Adrenal gland (tissue), 12 donors: ENCODE measurements around the gene SNRNP70. TPM values are rescaled to one million over a fixed set of nuclear protein-coding genes. Genes with fewer than 3 reads are reported as not detected.
"Not testable (repeated sequence)": the region's sequence is repeated elsewhere in the genome, so short reads cannot be mapped to it uniquely, and the experiment has no call there.

Experiments used
- DNase-seq, 7 donors: peaks; one replicate each; pipeline ENCODE4 v3.0.0-alpha.2; 2019 to 2020
- H3K27ac ChIP-seq, 5 donors: fragments of 200-600 bp; sonication (generic) in 4 of 5; 1 replicate in 3 of 5; 2 replicates in 2 of 5; pipeline versions ENCODE4 v1.5.1 to v1.8.0; 2016 to 2020; ENCODE audit warnings: mild to moderate bottlenecking in 1 of 5
- H3K27me3 ChIP-seq: fragments of 200-600 bp; 2 replicates; pipeline ENCODE4 v1.8.0; 2021
- H3K36me3 ChIP-seq, 2 donors: fragments of 200-600 bp; replicated peaks in 1 of 2; 1 replicate in 1 of 2; 2 replicates in 1 of 2; pipeline versions ENCODE4 v1.5.1 to v1.8.0; 2018 to 2022
- H3K4me1 ChIP-seq, 2 donors: fragments of 200-600 bp; replicated peaks in 1 of 2; 1 replicate in 1 of 2; 2 replicates in 1 of 2; pipeline versions ENCODE4 v1.5.1 to v1.8.0; 2018 to 2021
- H3K4me3 ChIP-seq, 4 donors: fragments of 200-600 bp; sonication (generic) in 3 of 4; one replicate each; pipeline ENCODE4 v1.5.1; 2016 to 2018
- H3K9me3 ChIP-seq, 3 donors: fragments of 200-600 bp; sonication (generic) in 1 of 3; replicated peaks in 1 of 3; 1 replicate in 2 of 3; 2 replicates in 1 of 3; pipeline versions ENCODE4 v1.5.1 to v1.8.0; 2016 to 2021
- POLR2A ChIP-seq, 2 donors: fragments of 450-650 bp; IDR thresholded peaks; one replicate each; pipeline ENCODE4 v1.6.1; 2017; ENCODE audit warnings: antibody characterized with exemption in 2 of 2, mild to moderate bottlenecking in 2 of 2, moderate library complexity in 1 of 2
- WGBS, 4 donors: extraction: QIAGEN DNeasy Blood & Tissue Kit in 2 of 4; methylation state at CpG; one replicate each; pipeline versions ENCODE4 v1.1.5 to v1.1.7; 2013 to 2017; 5-methylcytosine and 5-hydroxymethylcytosine counted together
- intact Hi-C, 2 donors: fragments of 100-400 bp; cut with DNase I; formaldehyde crosslinking; loops; one replicate each; pipeline versions ENCODE4 v1.14.1 to v1.15.0; 2022 to 2023
- polyA plus RNA-seq, 3 donors: library from polyadenylated mRNA; stranded (reverse); fragments of 200-250 nt in 2 of 3; fragments of 350-450 nt in 1 of 3; fragmentation: Illumina TruSeq in 1 of 3; extraction: RNeasy Lipid Tissue Mini Kit (QIAGEN cat#74804) in 1 of 3; gene quantifications; one replicate each; pipeline ENCODE4 v1.2.3, GENCODE V29; 2013 to 2014
- total RNA-seq, 9 donors: library from RNA; depleted of rRNA in 4 of 9; stranded (reverse); fragments of >200 nt in 4 of 9; fragments of 120-200 nt in 1 of 9; fragmentation: NEBNext Ultra II Directional in 1 of 9; extraction: Animal tissue kit (Norgen Biotek cat#: 25700) in 1 of 9; gene quantifications; one replicate each; pipeline versions ENCODE4 v1.1.0 to v1.2.4, GENCODE V29; 2013 to 2023
- TF ChIP-seq, protein P1 (sequence below), 6 experiments: fragments of 450-650 bp in 4 of 6; fragments of 200-600 bp in 2 of 6; sonication (generic) in 1 of 6; IDR thresholded peaks; 1 replicate in 5 of 6; 2 replicates in 1 of 6; pipeline versions ENCODE4 v1.5.1 to v1.8.0; 2016 to 2021; ENCODE audit warnings: antibody characterized with exemption in 6 of 6, mild to moderate bottlenecking in 2 of 6, moderate library complexity in 1 of 6
- donor health status: healthy with polysubstance abuse.
- donor health status: Bipolar disorder and iron deficiency.
- donor health status: DM: yes; HTN: yes; CAD: no.
- donor health status: DM: no; HTN: no; CAD: no.
- donor health status: DM: no; HTN: no; CAD: no.
- donor health status: DM: yes; HTN: yes; CAD: no.

SNRNP70 gene
- total and polyA plus RNA-seq, 12 donors = 109 to 1,255 (median 233) TPM

DNA sequence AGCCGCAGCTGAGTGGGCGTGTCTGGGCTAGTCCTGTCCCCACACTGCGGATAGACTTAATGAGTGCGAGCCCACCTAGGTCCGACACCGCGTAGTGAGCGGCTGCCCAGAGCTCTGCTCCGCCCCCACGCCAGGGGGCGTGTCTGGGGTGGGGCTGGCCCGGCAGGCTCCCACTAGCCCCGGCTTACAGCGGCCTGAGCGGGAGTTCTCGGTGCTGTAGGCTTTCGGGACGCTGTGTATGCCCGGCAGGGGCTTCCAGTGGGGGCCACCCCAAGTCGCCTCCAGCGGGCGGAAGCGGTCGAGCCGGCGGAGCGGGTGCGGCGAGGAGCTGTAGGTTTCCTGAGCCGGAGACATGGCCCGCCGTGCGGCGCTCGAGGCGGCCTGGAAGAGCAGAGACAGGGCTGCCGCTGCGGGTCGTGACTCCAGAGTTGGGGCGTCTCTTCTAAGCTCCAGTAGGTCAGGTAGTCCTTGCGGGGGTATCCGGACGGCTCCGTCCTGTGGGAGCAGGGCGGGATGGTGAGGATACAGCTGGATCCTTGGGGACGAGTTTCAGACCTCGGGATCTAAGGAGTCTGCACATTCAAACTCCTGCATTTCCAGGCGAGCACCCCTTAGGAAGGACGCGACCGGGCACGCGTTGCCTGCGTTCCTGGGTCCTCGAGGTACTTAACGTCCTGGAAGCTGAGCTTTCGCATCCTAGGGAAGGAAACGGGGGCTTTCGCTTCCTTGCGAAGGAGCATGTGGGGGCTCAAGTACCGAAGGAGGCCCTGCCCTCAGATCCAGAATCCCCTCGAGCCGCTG, 28.9 kb upstream of the SNRNP70 start:
- Histone ChIP-seq H3K27ac (no peak overlapping the region), H3K4me3 (peak overlapping the region in 2 of 4 donors; percentile 6 to 48), H3K9me3 (no peaks in the 10 kb centered on the region), H3K4me1 (peaks cover 0 to 22% of the 10 kb centered on the region in 2 donors), H3K27me3 (peaks cover 5% of the 10 kb centered on the region), H3K36me3 (no peaks in the 10 kb centered on the region)
- intact Hi-C loops = no loop called here
- no peak for TF ChIP-seq POLR2A (IDR thresholded peaks at IDR 0.05)
- TF ChIP-seq, protein P1, sequence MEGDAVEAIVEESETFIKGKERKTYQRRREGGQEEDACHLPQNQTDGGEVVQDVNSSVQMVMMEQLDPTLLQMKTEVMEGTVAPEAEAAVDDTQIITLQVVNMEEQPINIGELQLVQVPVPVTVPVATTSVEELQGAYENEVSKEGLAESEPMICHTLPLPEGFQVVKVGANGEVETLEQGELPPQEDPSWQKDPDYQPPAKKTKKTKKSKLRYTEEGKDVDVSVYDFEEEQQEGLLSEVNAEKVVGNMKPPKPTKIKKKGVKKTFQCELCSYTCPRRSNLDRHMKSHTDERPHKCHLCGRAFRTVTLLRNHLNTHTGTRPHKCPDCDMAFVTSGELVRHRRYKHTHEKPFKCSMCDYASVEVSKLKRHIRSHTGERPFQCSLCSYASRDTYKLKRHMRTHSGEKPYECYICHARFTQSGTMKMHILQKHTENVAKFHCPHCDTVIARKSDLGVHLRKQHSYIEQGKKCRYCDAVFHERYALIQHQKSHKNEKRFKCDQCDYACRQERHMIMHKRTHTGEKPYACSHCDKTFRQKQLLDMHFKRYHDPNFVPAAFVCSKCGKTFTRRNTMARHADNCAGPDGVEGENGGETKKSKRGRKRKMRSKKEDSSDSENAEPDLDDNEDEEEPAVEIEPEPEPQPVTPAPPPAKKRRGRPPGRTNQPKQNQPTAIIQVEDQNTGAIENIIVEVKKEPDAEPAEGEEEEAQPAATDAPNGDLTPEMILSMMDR (IDR thresholded peaks at IDR 0.05) = peak in 3 of 6 experiments; percentile 22 to 34 (median 24)
- DNase-seq = peak in 6 of 7 donors; percentile 26 to 56 (median 46)
- 0 to 2% (median 2%) methylated on average over 5 to 63 of the region's 63 CpGs for WGBS, 4 donors

DNA sequence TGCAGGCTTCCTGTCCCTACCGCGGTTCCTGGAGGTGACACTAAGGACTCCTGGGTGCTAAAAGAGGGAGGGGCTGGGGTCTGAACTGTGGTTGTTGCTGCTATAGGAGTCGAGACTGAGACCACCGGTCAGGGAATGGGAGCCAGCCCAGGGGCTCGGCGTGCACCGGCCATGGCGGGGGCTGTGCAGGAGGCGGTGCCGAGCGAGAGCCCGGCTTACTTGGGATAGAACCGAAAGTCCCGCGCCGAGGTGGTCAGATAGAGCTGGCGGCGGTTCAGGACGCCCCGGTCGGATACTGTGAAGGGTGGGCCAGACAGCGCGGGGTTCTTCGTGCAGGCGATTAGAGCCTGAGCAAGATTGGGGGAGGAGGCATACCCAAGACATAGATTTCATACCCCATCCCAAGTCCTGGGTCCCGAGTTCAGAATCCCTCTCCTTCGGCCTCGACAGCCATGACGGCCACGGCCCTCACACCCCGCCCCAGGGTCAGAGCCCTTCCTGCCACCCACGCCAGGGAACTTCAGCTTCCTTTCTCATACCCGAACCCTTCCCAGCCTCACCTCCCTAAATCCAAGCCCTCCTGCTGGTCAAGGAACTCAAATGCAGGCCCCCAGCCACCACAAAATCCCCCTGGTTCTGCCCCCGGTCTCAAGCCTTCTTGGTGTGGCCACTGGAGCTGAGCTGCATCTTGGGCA, 28.2 kb upstream of the SNRNP70 start:
- H3K9me3 ChIP-seq, H3K27ac ChIP-seq, intact Hi-C loops, DNase-seq, H3K27me3 ChIP-seq, H3K36me3 ChIP-seq: not testable (repeated sequence)
- WGBS, 4 donors = 13 to 21% (median 18%) methylated on average over 20 to 34 of the region's 34 CpGs
- H3K4me1 ChIP-seq = peaks cover 0 to 22% of the 10 kb centered on the region in 2 donors
- peak overlapping the region in 1 of 4 donors; percentile 48 for H3K4me3 ChIP-seq

GRCh38 chr19:49057636-49058234, 27.5 kb upstream of the SNRNP70 start, which contains the start of gene CGB7:
TSS of gene CGB7 (minus strand) at chr19:49057749. CDS start at chr19:49055375, 2,374 bp downstream.
- TF ChIP-seq, protein P1 (IDR thresholded peaks at IDR 0.05) = no peak
- no peak for TF ChIP-seq POLR2A (IDR thresholded peaks at IDR 0.05)
- WGBS, 4 donors = 3 to 28% (median 5%) methylated on average over 5 to 38 of the region's 38 CpGs
- peak; percentile 30 to 74 (median 66) for DNase-seq
- intact Hi-C loops = no loop called here
- Histone ChIP-seq H3K27me3 (peaks cover 5% of the 10 kb centered on the region), H3K9me3 (no peaks in the 10 kb centered on the region), H3K4me3 (peak within 1 kb of the TSS in 1 of 4 donors; percentile 48), H3K27ac (no peak within 1 kb of the TSS), H3K4me1 (peaks cover 0 to 22% of the 10 kb centered on the region in 2 donors), H3K36me3 (no peaks in the 10 kb centered on the region)

GRCh38 chr19:49058562-49058961, 26.7 kb upstream of the SNRNP70 start:
- no peak overlapping the region for H3K4me3 ChIP-seq
- H3K27ac ChIP-seq = no peak overlapping the region
- WGBS, 4 donors = 40 to 53% (median 47%) methylated on average over 7 to 10 of the region's 10 CpGs
- H3K9me3 ChIP-seq = no peaks in the 10 kb centered on the region
- DNase-seq = no peak
- peaks cover 0 to 22% of the 10 kb centered on the region in 2 donors for H3K4me1 ChIP-seq
- no peaks in the 10 kb centered on the region for H3K36me3 ChIP-seq
- H3K27me3 ChIP-seq = peaks cover 5% of the 10 kb centered on the region
- intact Hi-C loops = no loop called here
- TF ChIP-seq, protein P1 (IDR thresholded peaks at IDR 0.05) = no peak
- no peak for TF ChIP-seq POLR2A (IDR thresholded peaks at IDR 0.05)
